Panc1 (cell line): ENCODE measurements around the gene ATP11A.

Experiments
- TCF7L2 ChIP-seq: IDR thresholded peaks from 2 replicates; pipeline ENCODE4 v1.6.1; 2011; ENCODE audit warnings: mild to moderate bottlenecking, low read depth, low read length, inconsistent platforms
- TF ChIP-seq, protein P1 (sequence below): fragments of 450-650 bp; IDR thresholded peaks from 2 replicates; pipeline ENCODE4 v1.5.1; 2017; ENCODE audit warnings: mild to moderate bottlenecking
- TF ChIP-seq, protein P2 (sequence below), 2 experiments: IDR thresholded peaks; 2 replicates each; pipeline ENCODE4 v1.6.1; 2011 to 2012; ENCODE audit warnings: low read depth in 2 of 2, control low read depth in 1 of 2, low read length in 1 of 2, mild to moderate bottlenecking in 1 of 2, moderate library complexity in 1 of 2; ENCODE audit not compliant: insufficient read depth in 1 of 2

DNA sequence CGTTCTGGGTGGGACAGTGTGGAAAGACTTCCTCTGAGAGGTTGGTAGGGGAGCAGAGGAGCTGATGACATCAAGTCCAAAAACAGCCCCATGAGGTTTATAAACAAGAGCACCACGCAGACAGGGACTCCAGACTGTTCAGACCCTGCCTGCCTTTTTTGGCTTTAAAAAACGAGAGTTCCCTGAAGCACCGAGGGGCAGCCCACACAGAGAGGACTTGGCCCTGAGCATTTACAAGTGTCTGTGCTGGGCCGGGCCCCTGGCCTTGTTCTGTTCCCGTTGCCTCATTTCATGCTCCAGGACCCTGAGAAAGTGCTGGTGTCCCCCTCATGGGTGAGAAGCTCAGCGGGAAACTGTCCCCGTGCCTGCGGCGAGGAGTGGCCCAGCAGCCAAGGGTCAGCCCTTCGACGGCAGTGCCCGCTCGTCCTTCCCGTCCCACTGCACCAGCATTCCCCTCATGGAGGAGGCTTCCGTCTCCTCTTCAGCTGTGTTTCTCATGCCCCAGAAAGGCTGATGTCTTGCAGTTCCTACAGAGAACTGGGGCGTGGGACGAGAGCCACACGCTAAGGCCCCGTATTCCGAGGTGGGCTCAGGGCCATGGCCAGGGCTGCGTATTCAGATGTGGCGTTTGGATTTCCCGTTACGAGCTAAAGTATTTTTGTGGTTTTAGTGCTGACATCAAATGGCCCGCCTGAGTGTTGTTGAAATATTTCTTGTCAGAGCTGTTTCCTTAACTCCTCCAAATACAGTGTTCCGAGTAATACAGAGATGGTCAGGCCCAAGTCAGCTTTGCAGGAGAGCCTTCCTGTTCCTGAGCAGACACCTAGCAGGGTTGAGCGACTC, 93.5 kb downstream of the ATP11A start:
- TF ChIP-seq, protein P1, sequence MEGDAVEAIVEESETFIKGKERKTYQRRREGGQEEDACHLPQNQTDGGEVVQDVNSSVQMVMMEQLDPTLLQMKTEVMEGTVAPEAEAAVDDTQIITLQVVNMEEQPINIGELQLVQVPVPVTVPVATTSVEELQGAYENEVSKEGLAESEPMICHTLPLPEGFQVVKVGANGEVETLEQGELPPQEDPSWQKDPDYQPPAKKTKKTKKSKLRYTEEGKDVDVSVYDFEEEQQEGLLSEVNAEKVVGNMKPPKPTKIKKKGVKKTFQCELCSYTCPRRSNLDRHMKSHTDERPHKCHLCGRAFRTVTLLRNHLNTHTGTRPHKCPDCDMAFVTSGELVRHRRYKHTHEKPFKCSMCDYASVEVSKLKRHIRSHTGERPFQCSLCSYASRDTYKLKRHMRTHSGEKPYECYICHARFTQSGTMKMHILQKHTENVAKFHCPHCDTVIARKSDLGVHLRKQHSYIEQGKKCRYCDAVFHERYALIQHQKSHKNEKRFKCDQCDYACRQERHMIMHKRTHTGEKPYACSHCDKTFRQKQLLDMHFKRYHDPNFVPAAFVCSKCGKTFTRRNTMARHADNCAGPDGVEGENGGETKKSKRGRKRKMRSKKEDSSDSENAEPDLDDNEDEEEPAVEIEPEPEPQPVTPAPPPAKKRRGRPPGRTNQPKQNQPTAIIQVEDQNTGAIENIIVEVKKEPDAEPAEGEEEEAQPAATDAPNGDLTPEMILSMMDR = no peak
- TF ChIP-seq, protein P2, sequence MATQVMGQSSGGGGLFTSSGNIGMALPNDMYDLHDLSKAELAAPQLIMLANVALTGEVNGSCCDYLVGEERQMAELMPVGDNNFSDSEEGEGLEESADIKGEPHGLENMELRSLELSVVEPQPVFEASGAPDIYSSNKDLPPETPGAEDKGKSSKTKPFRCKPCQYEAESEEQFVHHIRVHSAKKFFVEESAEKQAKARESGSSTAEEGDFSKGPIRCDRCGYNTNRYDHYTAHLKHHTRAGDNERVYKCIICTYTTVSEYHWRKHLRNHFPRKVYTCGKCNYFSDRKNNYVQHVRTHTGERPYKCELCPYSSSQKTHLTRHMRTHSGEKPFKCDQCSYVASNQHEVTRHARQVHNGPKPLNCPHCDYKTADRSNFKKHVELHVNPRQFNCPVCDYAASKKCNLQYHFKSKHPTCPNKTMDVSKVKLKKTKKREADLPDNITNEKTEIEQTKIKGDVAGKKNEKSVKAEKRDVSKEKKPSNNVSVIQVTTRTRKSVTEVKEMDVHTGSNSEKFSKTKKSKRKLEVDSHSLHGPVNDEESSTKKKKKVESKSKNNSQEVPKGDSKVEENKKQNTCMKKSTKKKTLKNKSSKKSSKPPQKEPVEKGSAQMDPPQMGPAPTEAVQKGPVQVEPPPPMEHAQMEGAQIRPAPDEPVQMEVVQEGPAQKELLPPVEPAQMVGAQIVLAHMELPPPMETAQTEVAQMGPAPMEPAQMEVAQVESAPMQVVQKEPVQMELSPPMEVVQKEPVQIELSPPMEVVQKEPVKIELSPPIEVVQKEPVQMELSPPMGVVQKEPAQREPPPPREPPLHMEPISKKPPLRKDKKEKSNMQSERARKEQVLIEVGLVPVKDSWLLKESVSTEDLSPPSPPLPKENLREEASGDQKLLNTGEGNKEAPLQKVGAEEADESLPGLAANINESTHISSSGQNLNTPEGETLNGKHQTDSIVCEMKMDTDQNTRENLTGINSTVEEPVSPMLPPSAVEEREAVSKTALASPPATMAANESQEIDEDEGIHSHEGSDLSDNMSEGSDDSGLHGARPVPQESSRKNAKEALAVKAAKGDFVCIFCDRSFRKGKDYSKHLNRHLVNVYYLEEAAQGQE (IDR thresholded peaks at IDR 0.05; ENCODE audit: insufficient read depth in 1 of 2, low read depth in 2 of 2, low read length in 1 of 2) = no peak
- TF ChIP-seq TCF7L2 = no peak
